H1 (cell line): ENCODE measurements around the gene DNMT3B. TPM values are rescaled to one million over a fixed set of nuclear protein-coding genes. Genes with fewer than 3 reads are reported as not detected.

Experiments used
- TAF1 ChIP-seq: IDR thresholded peaks from 2 replicates; pipeline ENCODE4 v1.6.1; 2011; ENCODE audit warnings: mild to moderate bottlenecking, low read depth, low read length
- polyA plus RNA-seq, 7 experiments: library from polyadenylated mRNA; depleted of rRNA in 3 of 7; stranded (reverse) in 5 of 7; unstranded in 2 of 7; fragments of >200 nt in 5 of 7; fragments of 200-250 nt in 2 of 7; gene quantifications; 1 replicate in 5 of 7; 2 replicates in 1 of 7; 4 replicates in 1 of 7; pipeline versions ENCODE4 v1.2.1 to v1.2.3, GENCODE V29; 2011 to 2013; ENCODE audit warnings: missing spikeins in 2 of 7, mixed read lengths in 2 of 7
- total RNA-seq: library from RNA; stranded (reverse); fragmentation: NEBNext Ultra II Directional; extraction: Animal tissue kit (Norgen Biotek cat#: 25700); gene quantifications from 2 replicates; pipeline ENCODE4 v1.2.1, GENCODE V29; 2021
- TF ChIP-seq, protein P1 (sequence below): IDR thresholded peaks from 2 replicates; pipeline ENCODE4 v1.6.1; 2012; ENCODE audit warnings: inconsistent platforms

The DNMT3B gene
- total and polyA plus RNA-seq, 2 of the 8 experiments (the other 6 are each of a cell fraction or from before 2014, with no cell fraction given): 433 to 1,016 TPM

- no peak for TF ChIP-seq TAF1
- TF ChIP-seq, protein P1, sequence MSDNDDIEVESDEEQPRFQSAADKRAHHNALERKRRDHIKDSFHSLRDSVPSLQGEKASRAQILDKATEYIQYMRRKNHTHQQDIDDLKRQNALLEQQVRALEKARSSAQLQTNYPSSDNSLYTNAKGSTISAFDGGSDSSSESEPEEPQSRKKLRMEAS: no peak
These were observed 86.7 kb downstream of the DNMT3B start (continued) for GRCh38 chr20:32848846-32849245.
